HG03175 (cell line): ENCODE data around the gene DEPDC1B.
"Not testable (repeated sequence)": the region's sequence is repeated elsewhere in the genome, so short reads cannot be mapped to it uniquely, and the experiment has no call there.

Experiments used
- ATAC-seq: cut with Tn5 transposase; IDR thresholded peaks from one replicate; pipeline ENCODE4 v1.9.1; 2021; ENCODE audit warnings: mild to moderate bottlenecking, moderate library complexity; ENCODE audit not compliant: unreplicated experiment

Gene DEPDC1B

DNA sequence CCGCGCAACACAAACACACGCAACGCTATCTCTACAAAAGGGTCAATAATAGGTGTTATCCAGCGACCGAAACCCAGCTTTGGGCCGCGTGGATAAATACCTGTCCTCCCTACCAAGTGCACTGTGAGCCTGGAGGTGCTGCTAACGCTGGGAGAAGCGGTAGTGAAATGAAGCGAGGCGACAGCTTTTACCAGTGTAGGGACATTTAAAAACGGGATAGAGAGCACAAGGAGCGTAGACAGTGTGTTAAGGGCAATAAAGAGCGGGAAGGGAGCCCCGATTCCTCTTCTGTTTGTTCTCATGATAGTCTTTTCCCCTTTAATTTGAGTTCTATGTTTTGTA lies 421 bp upstream of the DEPDC1B start:
- ATAC-seq = peak; percentile 22

DNA sequence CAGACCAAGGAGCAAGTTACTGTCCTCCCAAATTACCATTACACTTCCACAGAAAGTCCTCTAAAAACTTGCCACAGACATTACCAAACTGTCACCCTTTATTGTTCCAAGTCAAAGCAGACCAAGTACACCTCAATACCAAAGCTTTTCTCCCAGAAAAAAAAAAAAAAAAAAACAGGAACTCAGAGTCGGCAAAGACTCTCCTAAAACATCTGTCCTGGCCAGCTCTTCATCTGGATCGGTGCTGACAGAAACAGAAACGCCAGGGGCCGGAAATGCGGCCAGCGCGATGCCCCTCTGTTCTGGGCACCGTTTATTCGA lies 718 bp downstream of the DEPDC1B start:
- no peak for ATAC-seq

DNA sequence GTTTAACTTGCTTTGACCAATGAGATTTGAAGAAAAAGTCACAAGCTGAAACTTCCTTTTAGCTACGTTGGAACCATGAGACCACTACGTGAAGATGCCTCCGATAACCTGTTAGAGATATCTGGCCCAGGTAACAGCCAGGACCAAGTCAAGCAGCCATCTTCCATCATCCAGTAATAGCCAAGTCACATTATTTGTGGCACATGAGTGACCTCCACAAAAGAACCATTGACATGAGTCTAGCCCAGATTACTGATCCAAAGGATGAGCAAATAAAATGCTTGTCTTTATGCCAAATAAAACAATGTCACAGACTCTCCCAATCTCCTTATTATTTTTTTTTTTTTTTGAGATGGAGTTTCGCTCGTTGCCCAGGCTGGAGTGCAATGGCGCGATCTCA lies 1.6 kb downstream of the DEPDC1B start:
- no peak for ATAC-seq

DNA sequence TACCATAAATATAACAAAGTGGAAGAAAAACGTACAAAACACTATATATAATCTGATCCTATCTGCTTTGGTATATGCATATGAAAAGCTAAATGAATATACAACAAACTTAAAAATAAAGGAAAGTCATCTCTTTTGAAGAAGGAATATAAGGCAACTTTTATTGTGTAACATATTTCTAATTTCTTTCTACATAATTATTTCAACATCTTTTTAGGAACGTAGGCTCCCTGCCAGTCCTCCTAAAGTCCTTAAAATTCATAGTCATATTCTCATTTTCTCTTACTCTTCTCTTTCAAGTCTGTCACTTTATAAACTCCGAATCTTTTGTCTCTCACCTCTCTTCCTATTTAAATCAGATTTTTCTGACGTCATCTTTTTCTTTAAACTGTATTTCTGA lies 9.6 kb downstream of the DEPDC1B start:
- no peak for ATAC-seq

DNA sequence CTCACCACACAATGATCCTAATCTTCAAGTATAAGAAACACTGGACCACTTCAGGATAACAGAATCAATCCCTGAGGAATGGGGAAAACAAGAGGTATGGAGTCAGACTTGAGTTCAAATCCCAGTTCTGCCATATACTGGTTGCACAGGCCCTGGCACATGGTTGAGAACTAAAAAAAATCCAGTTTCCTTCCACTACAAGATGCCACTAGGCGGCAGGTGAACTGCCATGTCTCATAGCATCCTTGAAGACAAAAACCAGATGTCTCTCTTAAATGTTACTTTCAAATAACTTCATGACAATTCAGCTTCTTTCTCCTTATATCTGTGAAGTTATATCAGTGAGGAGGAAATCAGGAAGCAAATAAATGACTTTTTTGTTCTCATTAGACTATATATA lies 11.0 kb downstream of the DEPDC1B start:
- ATAC-seq = no peak

DNA sequence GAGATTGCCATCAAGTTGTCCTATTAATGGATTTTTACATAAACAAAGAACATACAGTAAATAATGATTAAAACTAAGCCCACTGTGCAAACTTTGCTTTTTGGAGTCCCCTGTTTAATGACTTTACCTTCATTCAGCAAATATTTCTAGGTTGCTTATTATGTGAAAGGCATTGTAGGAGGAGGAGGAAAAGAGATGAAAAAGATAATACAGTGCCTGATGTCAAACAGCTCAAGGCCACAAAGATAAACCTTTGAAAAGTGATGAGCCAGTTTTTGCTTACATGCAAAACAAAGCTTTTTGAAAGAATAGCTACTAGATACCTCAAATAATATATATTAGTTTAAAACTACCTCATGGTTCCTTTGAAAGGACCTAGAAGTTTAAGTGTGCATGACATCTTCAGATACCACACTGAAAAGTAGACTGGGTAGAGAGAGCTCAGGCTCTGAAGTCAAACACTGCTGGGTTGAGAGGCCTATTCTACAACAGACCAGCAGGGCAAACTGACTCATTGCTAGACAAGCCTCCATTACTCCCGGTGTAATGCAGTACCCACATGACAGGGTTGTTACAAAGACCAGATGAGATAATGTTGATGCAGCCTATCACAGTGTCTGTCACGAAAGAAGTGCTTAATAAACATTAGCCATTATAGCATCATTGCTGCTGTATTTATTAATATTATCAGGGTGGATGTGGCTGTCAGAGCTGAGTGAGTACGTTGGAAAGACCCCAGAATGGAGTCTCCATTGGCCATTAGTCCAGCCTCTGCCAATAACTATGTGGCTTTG lies 11.8 kb downstream of the DEPDC1B start:
- ATAC-seq = peak; percentile 96

DNA sequence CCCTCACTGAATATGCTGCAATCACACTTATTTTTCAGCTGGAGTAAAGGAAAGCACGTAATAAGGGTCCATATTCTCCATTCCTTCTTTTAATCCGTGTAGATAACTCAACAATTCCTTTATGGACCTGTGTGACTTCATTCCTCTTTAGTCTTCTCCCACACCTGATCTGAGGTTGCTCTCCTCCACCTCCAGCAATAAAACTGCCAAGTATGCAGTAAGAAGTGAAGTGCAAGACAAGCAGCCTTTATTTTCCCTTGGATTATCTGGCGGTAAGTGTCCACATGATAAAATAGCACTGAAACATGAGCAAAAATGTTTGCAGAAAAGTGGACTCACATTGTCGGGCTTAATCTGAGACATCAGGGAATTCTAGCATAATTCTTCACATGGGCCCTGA lies 13.8 kb downstream of the DEPDC1B start:
- ATAC-seq = no peak

DNA sequence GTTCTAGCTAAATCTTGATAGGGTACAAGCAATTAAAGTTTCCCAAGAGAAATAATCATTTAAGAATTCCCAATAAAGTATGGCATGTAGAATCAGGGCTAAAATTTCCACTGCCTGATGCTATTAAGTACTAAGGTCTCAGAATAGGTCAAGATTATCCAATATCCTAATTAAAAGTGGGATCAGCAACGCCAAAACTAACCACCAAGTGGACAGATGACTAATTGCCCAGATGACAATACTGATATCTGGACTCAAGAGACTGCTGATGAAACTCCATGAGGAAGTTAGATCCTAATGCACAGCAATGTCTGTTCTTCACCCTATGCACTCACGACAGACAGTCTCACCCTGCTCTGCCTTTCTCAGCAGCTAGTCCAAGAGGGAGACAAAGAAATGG lies 14.3 kb downstream of the DEPDC1B start:
- no peak for ATAC-seq

DNA sequence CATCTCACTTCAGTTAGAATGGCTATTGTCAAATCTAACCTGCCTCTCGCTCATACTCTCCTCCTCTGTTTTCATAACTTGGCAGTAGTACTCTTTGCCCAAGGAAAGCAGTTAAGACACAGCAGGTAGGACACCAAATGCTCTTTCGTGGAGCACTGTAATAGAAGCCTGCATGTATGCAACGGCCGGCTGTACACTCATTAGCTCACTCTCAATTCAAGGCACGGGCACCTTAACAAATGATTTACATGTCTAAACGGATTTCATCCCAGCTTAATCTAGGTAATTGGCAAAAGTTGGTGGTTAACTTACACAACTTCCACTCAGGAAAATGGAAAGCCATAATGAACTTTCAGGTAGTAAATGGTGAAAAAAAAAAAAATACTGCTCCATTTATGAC lies 14.9 kb downstream of the DEPDC1B start:
- ATAC-seq = no peak

DNA sequence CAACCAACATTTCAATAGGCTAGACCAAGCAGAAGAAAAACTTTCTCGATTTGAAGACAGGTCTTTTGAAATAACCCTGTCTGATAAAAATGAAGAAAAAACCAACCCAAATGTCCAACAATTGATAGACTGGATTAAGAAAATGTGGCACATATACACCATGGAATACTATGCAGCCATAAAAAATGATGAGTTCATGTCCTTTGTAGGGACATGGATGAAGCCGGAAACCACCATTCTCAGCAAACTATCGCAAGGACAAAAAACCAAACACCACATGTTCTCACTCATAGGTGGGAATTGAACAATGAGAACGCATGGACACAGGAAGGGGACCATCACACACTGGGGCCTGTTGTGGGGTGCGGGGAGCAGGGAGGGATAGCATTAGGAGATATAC lies 18.0 kb downstream of the DEPDC1B start:
- not testable (repeated sequence) for ATAC-seq

DNA sequence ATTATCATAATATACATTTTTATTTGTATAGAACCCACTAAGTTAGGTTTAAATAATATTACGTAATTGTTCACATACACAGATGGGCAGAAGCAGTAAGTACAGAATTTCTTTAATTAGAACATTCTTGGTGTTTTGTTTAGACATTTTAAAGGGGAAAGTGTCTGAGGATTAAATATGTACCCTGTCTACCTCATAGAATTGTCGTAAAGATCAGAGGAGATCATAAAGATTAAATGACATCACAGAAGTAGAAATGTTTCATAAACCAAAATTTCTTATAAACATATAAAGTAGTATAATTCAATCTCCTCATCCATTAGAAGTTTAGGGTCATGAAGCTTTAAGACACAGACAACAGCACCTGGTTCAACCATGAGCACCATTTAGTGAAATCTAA lies 20.1 kb downstream of the DEPDC1B start:
- no peak for ATAC-seq

DNA sequence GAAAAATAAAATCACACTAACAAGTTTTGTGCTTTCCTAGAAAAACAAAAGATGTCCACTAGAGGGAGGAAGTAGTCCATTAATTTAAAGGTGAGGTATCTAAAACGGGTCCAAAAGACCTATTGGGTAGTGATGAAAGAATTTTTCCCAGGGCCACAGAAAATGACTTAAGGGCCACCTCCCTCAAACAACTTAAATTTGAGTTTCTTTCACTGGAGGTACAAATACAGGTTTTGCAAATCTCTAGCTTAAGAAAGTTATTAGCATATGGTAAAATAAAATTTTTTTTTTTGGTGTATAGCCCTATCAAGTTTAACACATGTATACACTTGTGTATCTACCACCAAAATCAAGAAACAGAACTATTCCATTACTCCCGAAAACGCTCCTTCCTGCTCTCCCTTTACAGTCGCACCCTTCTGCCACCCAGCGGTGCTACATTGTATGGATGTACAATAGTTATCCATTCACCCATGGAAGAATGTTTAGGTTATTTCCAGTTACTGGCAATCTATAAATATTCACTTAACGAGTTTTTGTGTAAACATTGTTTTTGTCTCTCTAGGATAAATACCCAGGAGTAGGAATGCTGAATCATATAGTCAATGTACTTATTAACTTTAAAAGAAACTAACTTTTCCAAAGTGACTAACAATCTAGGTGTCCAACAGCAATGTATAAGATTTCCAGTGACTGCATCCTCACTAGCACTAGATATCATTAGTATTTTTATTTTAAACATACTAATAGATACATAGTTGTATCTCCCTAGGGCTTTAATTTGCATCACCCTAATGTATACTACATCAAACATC lies 21.9 kb downstream of the DEPDC1B start:
- peak; percentile 74 for ATAC-seq

DNA sequence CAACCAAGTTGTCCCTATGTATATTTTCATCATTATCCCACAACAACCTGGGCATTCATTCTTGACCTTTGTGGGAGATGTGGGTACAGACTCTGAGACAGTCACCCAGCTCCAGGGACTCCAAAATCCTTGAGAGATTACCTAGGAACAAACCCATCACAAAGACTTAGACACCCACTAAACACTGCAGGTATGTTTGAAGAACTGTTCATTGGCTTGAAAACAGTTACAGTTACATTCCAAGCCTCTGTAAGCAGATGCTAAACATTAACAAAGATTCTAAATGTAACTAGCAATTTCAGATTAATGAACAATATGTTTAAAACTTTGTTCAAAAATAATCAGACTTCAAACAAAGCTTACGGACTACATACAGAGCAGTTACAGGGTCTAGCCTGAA lies 24.7 kb downstream of the DEPDC1B start:
- no peak for ATAC-seq

DNA sequence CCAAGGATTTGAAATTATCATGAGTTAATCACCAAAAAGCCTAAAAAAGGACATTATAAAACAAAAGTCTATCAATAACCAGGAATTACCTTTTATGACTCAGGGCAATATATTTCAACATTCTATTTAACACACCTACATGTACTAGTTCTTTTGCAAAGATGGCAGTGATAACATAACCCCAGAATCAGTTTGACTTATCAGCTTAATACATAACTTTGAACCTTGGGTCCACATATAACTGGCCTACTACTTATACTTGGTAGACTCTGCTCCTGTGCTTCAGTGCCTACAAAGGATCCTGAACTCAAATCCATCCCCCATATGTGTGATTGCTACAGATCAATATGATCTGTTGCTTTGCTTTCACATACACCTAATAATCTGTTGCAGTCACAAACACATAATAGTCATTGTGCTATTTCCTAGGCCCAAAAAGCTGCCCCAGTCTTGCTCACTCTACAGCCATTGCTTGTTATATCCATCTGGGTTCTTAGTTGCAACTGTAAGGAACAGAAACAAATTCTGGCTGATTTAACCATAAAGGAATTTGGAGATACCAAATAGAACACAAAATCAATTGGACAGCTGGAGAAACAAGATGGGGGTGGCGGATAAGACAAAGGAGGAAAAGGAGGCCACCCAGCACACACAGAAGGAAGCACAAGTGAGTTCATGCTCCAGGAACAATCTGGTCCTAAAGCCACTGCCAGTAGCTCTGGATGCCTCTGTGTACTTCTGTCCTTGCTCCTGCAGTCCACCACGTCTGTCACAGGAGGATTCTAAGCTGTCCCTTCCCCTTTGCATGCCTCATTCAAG lies 25.5 kb downstream of the DEPDC1B start:
- ATAC-seq = no peak

DNA sequence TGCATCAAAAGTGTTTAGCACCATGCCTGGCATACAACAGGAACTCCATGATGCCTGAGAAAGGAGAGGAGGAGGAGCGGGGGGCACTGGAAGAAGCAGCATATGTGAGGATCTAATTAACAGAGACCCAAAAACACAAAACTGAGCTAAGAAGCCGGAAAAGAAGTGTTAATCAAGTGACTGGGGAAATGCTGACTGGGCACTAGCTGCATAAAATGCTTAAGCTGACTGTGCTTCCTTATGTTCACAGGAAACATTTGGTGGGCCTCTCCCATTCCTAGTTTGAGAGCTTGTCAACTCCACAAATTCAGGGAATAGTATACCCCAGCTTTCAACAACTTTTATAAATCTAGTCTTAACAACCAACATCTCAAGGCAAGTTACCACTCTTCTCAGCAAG lies 26.6 kb downstream of the DEPDC1B start:
- ATAC-seq = no peak

DNA sequence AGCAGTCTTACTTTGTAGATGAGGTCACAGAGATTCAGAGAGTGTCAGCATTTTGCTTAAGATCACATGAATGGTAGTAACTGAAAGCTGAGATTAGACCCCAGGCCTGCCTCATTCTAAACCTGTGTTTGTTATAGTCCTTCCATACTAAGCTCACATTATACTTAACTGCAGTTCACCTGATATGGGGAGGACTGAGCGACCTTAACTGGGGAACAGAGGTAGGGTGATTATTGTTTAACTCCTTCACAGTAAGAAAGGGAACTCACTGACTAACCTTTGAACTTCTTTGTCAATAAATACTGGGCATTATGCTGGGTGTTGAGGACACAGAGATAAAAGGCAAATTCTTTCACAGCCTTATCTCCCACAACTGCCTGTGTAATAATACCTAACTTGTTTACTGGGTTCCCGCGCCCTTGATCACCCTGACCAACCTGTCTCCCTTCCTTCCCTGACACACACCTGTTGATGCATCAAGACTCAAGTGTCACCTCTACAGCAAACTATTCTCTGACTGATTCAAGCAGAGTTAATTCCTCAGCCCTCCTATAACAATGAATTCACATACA lies 27.2 kb downstream of the DEPDC1B start:
- no peak for ATAC-seq

DNA sequence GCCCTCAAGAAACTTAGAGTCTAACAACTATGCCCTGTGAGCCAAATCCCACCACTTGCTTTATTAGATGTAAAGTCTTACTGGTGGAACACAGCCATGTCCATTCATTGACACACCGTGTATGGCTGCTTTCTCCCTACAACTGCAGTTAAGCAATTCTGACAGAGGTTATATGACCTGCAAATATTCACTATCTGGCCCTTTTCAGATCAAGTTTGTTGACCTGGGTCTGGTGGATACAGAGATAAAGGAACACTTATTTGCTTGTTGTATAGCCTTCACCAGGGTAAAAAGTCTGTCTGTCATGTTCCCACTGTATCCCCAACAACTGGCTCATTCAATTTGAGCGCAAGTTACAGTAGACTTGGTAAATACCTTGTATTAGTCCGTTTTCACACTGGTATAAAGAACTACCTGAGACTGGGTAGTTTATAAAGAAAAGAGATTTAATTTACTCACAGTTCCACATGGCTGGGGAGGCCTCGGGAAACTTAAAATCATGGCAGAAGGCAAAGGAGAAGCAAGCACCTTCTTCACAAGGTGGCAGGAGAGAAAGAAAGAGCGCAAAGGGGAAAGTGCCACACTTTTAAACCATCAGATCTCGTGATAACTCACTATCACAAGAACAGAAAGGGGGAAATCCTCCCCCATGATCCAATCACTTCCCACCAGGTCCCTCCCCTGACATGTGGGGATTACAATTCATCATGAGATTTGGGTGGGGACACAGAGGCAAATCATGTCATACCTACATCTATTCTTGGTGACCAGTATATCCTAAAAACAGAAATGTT lies 27.9 kb downstream of the DEPDC1B start:
- no peak for ATAC-seq

DNA sequence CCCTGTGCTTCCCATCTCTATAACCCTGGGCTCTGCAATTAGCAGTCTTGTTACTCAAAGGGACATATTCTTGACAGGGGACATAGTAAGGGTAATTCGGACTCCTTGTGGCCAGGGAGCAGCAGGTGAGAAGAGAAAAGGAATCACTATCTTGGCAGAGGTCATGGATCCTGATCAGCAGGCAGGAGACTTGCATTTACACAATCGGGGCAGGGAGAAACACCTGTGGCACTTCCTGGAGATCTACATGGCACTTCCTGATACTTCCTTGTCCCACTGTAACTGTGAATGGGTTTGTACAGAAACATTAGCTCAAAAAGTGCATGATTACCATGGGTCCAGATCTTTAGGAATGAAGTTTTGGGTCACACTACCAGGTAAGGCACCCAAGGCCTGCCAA lies 29.2 kb downstream of the DEPDC1B start:
- ATAC-seq = no peak

DNA sequence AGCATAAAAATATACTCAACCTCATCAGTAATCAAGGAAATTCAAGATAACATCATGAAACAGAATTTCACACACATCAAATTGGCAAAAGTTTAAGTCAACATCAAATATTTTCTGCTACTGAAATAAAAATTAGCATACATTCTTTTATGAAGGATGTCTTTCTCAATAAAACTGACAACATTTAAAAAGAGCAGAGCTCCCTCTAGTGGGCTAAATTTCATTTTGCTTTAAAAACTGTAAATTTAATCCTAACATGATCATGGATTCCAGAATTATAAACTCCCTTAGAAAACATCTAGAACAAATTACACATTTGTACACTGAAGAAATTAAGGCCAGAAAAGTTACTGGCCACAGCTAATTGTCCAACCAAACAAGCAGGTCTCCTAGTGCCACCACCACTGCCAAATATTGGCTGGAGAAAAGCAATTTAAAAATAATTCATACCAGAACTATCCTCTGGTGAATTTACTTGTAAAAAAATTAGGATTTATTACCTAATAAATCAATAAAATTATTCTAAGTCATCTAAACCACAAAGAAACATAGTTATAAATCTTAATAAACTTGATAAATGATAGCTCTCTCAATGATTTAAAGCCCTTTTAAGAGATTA lies 31.2 kb downstream of the DEPDC1B start:
- ATAC-seq = no peak
